Transverse colon (tissue), 4 donors: ENCODE measurements around the gene C17orf78. TPM values are rescaled to one million over a fixed set of nuclear protein-coding genes. Genes with fewer than 3 reads are reported as not detected.
"Not testable (repeated sequence)": the region's sequence is repeated elsewhere in the genome, so short reads cannot be mapped to it uniquely, and the experiment has no call there.

Experiments
- DNase-seq: peaks from one replicate; pipeline ENCODE4 v3.0.0-alpha.2; 2019
- H3K27ac ChIP-seq, 4 donors: fragments of 200-600 bp; sonication (generic); 2 replicates each; pipeline ENCODE4 v1.5.1; 2016 to 2018; ENCODE audit warnings: inconsistent platforms in 4 of 4
- H3K27me3 ChIP-seq: fragments of 200-600 bp; sonication (generic); 2 replicates; pipeline ENCODE4 v1.5.1; 2017; ENCODE audit warnings: inconsistent platforms
- H3K36me3 ChIP-seq, 4 donors: fragments of 200-600 bp; sonication (generic); 2 replicates each; pipeline ENCODE4 v1.5.1; 2017 to 2019; ENCODE audit warnings: inconsistent platforms in 4 of 4
- H3K4me1 ChIP-seq, 4 donors: fragments of 200-600 bp; sonication (generic); 2 replicates each; pipeline ENCODE4 v1.5.1; 2017 to 2020; ENCODE audit warnings: inconsistent platforms in 4 of 4
- H3K4me3 ChIP-seq, 4 donors: fragments of 200-600 bp; sonication (generic); 1 replicate in 1 of 4; 2 replicates in 3 of 4; pipeline versions ENCODE4 v1.5.1 to v1.6.1; 2017 to 2019; ENCODE audit warnings: inconsistent platforms in 4 of 4
- H3K9me3 ChIP-seq, 2 donors: fragments of 200-600 bp; sonication (generic); 2 replicates each; pipeline ENCODE4 v1.5.1; 2017 to 2019; ENCODE audit warnings: inconsistent platforms in 2 of 2
- EP300 ChIP-seq: sonication (generic); formaldehyde crosslinking; IDR thresholded peaks from one replicate; pipeline ENCODE4 v1.6.1; 2017; ENCODE audit warnings: antibody characterized with exemption, low read depth
- POLR2A ChIP-seq: fragments of 450-650 bp; IDR thresholded peaks from one replicate; pipeline ENCODE4 v1.6.1; 2016; ENCODE audit warnings: antibody characterized with exemption, mild to moderate bottlenecking, moderate library complexity
- POLR2AphosphoS5 ChIP-seq, 3 donors: sonication (generic); formaldehyde crosslinking; IDR thresholded peaks; one replicate each; pipeline ENCODE4 v1.6.1; 2016; ENCODE audit warnings: antibody characterized with exemption in 3 of 3
- WGBS, 2 donors: methylation state at CpG; one replicate each; pipeline ENCODE4 v1.1.5; 2018; ENCODE audit warnings: low coverage in 1 of 2; 5-methylcytosine and 5-hydroxymethylcytosine counted together
- in situ Hi-C, 4 donors: fragments of 200-750 bp; cut with MboI; loops; one replicate each; pipeline versions ENCODE4 v1.15.0 to v1.15.1; 2017; ENCODE audit warnings: low sequenced_read_pairs in 3 of 4, low pct_ligation_motif_present in 1 of 4, low pct_unique_long_range_greater_than_20kb in 1 of 4
- intact Hi-C: fragments of 100-400 bp; cut with DNase I; formaldehyde crosslinking; loops from one replicate; pipeline ENCODE4 v1.15.1; 2023; ENCODE audit warnings: low total_unique reads
- total RNA-seq, 4 donors: library from RNA; depleted of rRNA; stranded (reverse); fragments of >200 nt; gene quantifications; one replicate each; pipeline ENCODE4 v1.1.0, GENCODE V29; 2016
- TF ChIP-seq, protein P1 (sequence below), 5 experiments: fragments of 200-600 bp in 3 of 5; fragments of 450-650 bp in 2 of 5; sonication (generic) in 3 of 5; IDR thresholded peaks; 1 replicate in 2 of 5; 2 replicates in 3 of 5; pipeline ENCODE4 v1.5.1; 2016 to 2017; ENCODE audit warnings: antibody characterized with exemption in 5 of 5, inconsistent platforms in 3 of 5, mild to moderate bottlenecking in 2 of 5, moderate library complexity in 1 of 5

Gene C17orf78
- total RNA-seq, 4 donors from 2014 or later, result not detected

DNA sequence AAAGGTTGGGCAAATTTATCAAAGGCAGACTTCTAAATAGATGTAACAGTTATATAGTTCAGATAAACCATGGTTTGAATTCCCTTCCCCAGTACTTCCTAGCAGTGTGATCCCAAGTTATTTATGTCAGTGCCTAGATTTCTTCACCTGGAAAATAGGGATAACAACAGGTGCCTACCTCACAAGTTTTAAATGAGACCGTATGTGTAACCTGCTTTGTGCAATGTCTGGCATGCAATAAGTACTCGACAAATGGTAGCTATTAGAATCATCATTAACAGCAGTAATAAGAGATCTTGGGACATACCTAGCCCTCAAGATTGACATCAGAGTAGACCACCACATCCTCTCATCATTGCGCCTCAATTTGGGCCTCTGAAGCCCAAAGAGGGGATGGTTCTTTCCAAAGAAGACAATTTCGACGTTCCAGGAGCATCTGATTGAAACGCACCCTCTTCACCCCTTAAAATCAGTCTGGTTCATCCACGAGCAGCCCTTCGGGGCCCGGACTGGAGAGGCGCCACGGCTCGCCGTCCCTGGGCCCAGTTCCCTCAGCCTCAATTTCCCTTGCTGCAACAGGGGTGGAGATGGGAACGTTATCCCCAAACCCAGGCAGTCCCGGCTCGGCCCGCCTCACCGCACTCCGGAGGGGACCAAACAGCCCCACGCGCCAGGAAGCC lies 30.3 kb downstream of the C17orf78 start:
- DNase-seq, result no peak
- in situ Hi-C loops, result no loop called here
- H3K4me1 ChIP-seq, result peaks cover 4 to 25% (median 16%) of the 10 kb centered on the region in 4 donors
- peak overlapping the region; percentile 57 to 92 (median 68) for H3K4me3 ChIP-seq
- no peaks in the 10 kb centered on the region for H3K27me3 ChIP-seq
- peak overlapping the region; percentile 91 to 97 (median 94) for H3K27ac ChIP-seq
- TF ChIP-seq POLR2AphosphoS5 (IDR thresholded peaks at IDR 0.05) (no peak), POLR2A (peak; percentile 11)
- TF ChIP-seq, protein P1, sequence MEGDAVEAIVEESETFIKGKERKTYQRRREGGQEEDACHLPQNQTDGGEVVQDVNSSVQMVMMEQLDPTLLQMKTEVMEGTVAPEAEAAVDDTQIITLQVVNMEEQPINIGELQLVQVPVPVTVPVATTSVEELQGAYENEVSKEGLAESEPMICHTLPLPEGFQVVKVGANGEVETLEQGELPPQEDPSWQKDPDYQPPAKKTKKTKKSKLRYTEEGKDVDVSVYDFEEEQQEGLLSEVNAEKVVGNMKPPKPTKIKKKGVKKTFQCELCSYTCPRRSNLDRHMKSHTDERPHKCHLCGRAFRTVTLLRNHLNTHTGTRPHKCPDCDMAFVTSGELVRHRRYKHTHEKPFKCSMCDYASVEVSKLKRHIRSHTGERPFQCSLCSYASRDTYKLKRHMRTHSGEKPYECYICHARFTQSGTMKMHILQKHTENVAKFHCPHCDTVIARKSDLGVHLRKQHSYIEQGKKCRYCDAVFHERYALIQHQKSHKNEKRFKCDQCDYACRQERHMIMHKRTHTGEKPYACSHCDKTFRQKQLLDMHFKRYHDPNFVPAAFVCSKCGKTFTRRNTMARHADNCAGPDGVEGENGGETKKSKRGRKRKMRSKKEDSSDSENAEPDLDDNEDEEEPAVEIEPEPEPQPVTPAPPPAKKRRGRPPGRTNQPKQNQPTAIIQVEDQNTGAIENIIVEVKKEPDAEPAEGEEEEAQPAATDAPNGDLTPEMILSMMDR (IDR thresholded peaks at IDR 0.05), result no peak
- H3K9me3 ChIP-seq, result no peaks in the 10 kb centered on the region
- intact Hi-C loops, result loop anchor here (10.0 kb wide), 1 partner anchor 51 kb away; no protein-coding TSS in a partner anchor
- WGBS, 2 donors, result 0% methylated on average over 21 of the region's 21 CpGs; no CpG with 5 or more reads in 1 of the 2 donors
- H3K36me3 ChIP-seq, result no peaks in the 10 kb centered on the region

DNA sequence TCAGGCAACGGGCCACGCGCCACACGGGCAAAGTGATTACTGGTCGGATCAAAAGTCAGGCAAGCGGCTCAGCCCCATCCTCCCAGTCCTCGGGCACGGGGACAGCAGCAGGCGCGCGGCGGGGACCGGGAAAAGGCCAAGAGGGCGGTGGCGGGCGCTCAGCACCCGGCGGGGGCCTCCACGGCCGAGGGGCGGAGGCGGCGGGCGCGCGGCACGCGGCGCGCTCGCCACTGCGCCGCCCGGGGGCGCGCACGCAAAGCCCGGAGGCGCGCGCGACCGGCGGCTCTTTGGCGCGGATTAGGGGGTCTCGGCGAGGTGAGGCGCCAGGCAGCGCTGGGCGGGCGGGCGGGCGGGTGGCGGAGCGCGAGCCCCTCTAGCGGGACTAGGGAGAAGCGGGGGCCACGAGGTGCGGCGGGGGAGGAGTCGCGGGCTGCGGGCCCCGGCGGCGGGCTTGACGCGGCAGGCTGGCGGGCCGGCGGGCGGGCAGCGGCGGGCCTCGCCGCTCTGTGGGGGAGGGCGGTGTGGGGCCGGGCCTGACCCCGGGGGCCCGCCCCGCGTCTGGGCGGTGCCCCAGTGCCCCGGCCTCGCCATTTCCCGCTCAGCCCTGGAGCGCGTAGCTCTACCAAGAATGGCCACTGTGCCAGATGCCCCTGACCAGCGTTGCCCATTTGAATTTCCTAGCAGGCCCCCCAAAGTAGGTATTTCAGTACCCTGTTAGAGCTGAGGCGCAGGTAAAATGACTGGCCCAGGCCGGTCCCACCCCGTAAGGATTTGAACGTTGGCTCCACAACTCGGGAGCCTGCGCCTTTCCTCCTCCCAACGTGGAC lies 31.1 kb downstream of the C17orf78 start, which contains the start of the genes ACACA and TADA2A:
ACACA (minus strand) TSS at position 202 of the 827 bp plus-strand sequence. CDS start 537 bp downstream, outside the sequence.
TADA2A (plus strand) TSS at position 252 of the 827 bp plus-strand sequence. CDS start 4,480 bp downstream, outside the sequence.
- in situ Hi-C loops, result no loop called here
- intact Hi-C loops, result loop anchor here (10.0 kb wide), 1 partner anchor 52 kb away; no protein-coding TSS in a partner anchor
- TF ChIP-seq POLR2A (peak; percentile 76), POLR2AphosphoS5 (IDR thresholded peaks at IDR 0.05) (peak; percentile 80 to 86 (median 83)), EP300 (no peak)
- TF ChIP-seq, protein P1 (IDR thresholded peaks at IDR 0.05), result peak in 3 of 5 experiments; percentile 19 to 56 (median 51)
- Histone ChIP-seq H3K9me3 (no peaks in the 10 kb centered on the region), H3K4me3 (peak within 1 kb of the TSS; percentile 57 to 92 (median 68)), H3K36me3 (peaks cover 0 to 7% (median 3%) of the 10 kb centered on the region in 4 donors), H3K27me3 (no peaks in the 10 kb centered on the region), H3K4me1 (peaks cover 4 to 25% (median 16%) of the 10 kb centered on the region in 4 donors), H3K27ac (peak within 1 kb of the TSS; percentile 91 to 97 (median 94))
- peak; percentile 85 for DNase-seq
- WGBS, 2 donors, result 0% methylated on average over 49 of the region's 98 CpGs; no CpG with 5 or more reads in 1 of the 2 donors

DNA sequence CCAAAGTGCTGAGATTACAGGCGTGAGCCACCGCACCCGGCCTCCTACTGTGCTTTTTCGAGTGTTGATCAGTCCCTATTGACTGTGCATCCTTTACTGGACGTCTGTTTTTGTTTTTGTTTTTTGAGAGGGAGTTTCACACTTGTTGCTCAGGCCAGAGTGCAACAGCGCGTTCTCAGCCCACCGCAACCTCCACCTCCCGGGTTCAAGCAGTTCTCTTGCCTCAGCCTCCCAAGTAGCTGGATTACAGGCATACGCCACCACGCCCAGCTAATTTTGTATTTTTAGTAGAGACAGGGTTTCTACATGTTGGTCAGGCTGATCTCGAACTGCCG lies 32.3 kb downstream of the C17orf78 start:
- intact Hi-C loops, result loop anchor here (10.0 kb wide), 1 partner anchor 53 kb away; no protein-coding TSS in a partner anchor
- H3K27me3 ChIP-seq, in situ Hi-C loops, DNase-seq, H3K9me3 ChIP-seq: not testable (repeated sequence)
- Histone ChIP-seq H3K27ac (peak overlapping the region; percentile 91 to 97 (median 94)), H3K4me3 (peak overlapping the region in 1 of 4 donors; percentile 92), H3K36me3 (peaks cover 0 to 19% (median 9%) of the 10 kb centered on the region in 4 donors), H3K4me1 (peaks cover 4 to 25% (median 16%) of the 10 kb centered on the region in 4 donors)
- WGBS, 2 donors, result 92% methylated on average over 13 of the region's 13 CpGs; no CpG with 5 or more reads in 1 of the 2 donors

DNA sequence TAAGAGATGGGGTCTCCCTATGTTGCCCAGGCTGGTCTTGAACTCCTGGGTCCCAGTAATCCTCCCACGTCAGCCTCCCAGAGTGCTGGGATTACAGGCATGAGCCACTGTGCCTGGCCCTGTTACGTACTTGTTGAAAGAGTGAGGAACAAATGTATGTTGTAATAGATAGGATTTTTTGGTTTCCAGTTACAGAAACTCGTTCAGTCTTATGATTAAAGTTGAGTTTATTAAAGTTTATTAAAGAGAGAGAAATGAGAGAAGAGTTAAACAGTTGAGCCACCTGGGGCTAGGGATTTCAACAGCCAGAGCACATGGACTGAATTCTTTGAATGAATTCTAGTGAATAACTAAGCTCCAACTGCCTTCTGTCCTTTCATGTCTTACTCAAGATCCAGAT lies 34.6 kb downstream of the C17orf78 start:
- Histone ChIP-seq H3K9me3 (no peaks in the 10 kb centered on the region), H3K27ac (no peak overlapping the region), H3K4me3 (no peak overlapping the region), H3K4me1 (peaks cover 2 to 17% (median 10%) of the 10 kb centered on the region in 4 donors), H3K27me3 (no peaks in the 10 kb centered on the region), H3K36me3 (peaks cover 0 to 38% (median 12%) of the 10 kb centered on the region in 4 donors)
- in situ Hi-C loops (no loop called here), intact Hi-C loops (no loop called here)
- TF ChIP-seq POLR2A (no peak), EP300 (no peak), POLR2AphosphoS5 (IDR thresholded peaks at IDR 0.05) (no peak)
- TF ChIP-seq, protein P1 (IDR thresholded peaks at IDR 0.05), result no peak
- no peak for DNase-seq
- 93 to 97% methylated on average over 2 to 3 of the region's 3 CpGs for WGBS, 2 donors
